Measurements from ENCODE around the gene SET.
"Not testable (repeated sequence)": the region's sequence is repeated elsewhere in the genome, so short reads cannot be mapped to it uniquely, and the experiment has no call there.

Gene SET

GRCh38 chr9:128688501-128689292 lies at the start of gene SET:
Gene SET (plus strand): TSS chr9:128689222. CDS start chr9:128689583, 361 bp downstream.
- peak; percentile 61 for DNase-seq (ENCODE audit: extremely low read depth, low read depth)
- TF ChIP-seq CTCF (IDR thresholded peaks at IDR 0.05; ENCODE audit: low read depth, low read length, missing control alignments) = no peak
- H3K4me3 ChIP-seq (replicated peaks; ENCODE audit: low read depth, low read length) = peak within 1 kb of the TSS; percentile 99

- H3K4me3 ChIP-seq (replicated peaks; ENCODE audit: low read depth, low read length) = no peak overlapping the region
- no peak for TF ChIP-seq CTCF (IDR thresholded peaks at IDR 0.05; ENCODE audit: low read depth, low read length, missing control alignments)
- DNase-seq (ENCODE audit: extremely low read depth, low read depth) = no peak
Measured at GRCh38 chr9:128640603-128641002, 48.4 kb upstream of the SET start.

GRCh38 chr9:128642675-128643245 lies 46.3 kb upstream of the SET start:
- no peak for DNase-seq (ENCODE audit: extremely low read depth, low read depth)
- no peak overlapping the region for H3K4me3 ChIP-seq (replicated peaks; ENCODE audit: low read depth, low read length)
- TF ChIP-seq CTCF (IDR thresholded peaks at IDR 0.05; ENCODE audit: low read depth, low read length, missing control alignments) = no peak

DNA sequence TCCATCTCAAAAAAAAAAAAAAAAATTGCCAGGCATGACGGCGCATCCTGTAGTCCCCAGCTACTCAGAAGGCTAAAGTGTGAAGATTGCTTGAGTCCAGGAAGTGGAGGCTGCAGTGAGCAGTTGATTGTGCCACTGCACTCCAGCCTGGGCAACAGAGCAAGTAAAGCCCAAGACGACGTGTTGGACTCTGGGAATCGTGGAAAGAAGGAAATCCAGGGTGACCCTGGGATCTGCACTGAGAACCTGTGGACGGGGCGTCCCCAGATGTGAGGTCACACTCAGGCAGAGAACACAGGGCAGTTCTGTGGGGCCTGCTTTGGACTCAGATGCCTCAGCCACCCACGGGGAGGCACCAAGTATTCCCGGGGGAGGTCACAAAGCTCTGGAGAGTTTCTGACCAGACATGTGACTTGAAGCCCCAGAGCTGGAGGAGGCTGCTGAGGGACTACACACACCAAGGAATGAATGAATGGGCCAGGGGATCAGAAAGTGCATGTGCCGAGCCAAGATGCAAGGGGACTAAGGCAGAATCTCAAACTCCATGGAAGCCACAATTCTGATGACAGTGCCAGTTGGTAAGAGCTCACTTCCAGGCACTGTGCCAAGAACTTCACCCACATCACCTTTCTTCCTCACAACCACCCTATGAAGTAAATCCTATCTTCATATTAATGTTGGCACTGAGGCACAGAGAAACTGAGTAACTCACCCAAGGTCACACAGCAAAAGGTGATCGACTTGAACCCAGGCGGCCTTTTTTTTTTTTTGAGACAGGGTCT lies 45.3 kb upstream of the SET start:
- no peak overlapping the region for H3K4me3 ChIP-seq (replicated peaks; ENCODE audit: low read depth, low read length)
- no peak for TF ChIP-seq CTCF (IDR thresholded peaks at IDR 0.05; ENCODE audit: low read depth, low read length, missing control alignments)
- no peak for DNase-seq (ENCODE audit: extremely low read depth, low read depth)

DNA sequence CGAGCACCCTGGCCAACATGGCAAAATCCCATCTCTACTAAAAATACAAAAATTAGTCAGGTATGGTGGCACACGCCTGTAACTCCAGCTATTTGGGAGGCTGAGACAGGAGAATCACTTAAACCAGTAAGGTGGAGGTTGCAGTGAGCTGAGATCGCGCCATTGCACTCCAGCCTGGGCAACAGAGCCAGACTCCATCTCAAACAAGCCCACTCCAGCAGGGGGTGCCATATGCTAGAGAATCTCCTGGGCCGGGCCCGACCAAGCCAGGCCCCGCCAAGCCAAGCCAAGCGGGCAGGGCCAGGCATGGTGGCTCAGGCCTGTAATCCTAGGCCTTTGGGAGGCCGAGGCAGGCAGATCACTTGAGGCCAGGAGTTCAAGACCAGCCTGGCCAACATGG lies 40.8 kb upstream of the SET start:
- DNase-seq (ENCODE audit: extremely low read depth, low read depth); H3K4me3 ChIP-seq (replicated peaks; ENCODE audit: low read depth, low read length): not testable (repeated sequence)

DNA sequence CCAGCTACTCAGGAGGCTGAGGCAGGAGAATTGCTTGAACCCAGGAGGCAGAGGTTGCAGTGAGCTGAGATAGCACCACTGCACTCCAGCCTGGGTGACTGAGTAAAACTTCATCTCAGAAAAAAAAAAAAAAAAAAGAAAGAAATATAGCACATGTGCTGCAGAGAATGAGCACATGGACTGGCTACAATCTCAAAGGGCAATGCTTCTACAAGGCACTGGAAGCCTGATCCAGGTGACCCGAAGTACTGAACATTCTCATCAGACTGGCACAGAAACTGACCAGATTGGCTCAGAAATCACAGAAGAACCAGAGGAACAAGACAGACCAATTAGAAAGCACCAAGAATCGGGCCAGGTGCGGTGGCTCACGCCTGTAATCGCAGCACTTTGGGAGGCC lies 37.2 kb upstream of the SET start:
- no peak for TF ChIP-seq CTCF (IDR thresholded peaks at IDR 0.05; ENCODE audit: low read depth, low read length, missing control alignments)
- DNase-seq (ENCODE audit: extremely low read depth, low read depth) = no peak
- H3K4me3 ChIP-seq (replicated peaks; ENCODE audit: low read depth, low read length) = no peak overlapping the region

DNA sequence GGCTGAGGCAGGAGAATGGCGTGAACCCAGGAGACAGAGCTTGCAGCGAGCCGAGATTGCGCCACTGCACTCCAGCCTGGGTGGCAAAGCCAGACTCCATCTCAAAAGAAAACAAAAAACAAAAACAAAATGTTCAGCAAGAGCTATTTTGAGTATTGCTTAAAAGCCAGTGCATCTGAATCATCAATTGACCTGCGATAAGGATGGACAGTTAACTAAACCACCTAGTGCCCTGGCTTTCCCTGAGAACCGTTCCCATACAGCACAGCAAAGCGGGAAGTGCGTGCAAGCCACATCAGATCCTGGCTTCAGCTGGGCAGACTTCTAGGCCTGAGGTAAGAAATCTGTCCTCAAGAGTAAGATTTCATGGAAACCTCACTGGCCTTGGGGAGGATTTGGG lies 35.1 kb upstream of the SET start:
- DNase-seq (ENCODE audit: extremely low read depth, low read depth) = no peak
- H3K4me3 ChIP-seq (replicated peaks; ENCODE audit: low read depth, low read length) = no peak overlapping the region
- no peak for TF ChIP-seq CTCF (IDR thresholded peaks at IDR 0.05; ENCODE audit: low read depth, low read length, missing control alignments)

All from HFF-Myc (cell line).